Activated CD8-positive, alpha-beta T cell treated with anti-CD3 and anti-CD28 coated beads, Interleukin-2, amount 10 ng/mL, durations not matched to agents 7 days and 5 days (primary cell): ENCODE results near the gene ITFG2. TPM values are rescaled to one million over a fixed set of nuclear protein-coding genes. Genes with fewer than 3 reads are reported as not detected.

Source experiments
- ATAC-seq: fragments of 150-1000 bp; cut with Tn5 transposase; one replicate; pipeline ENCODE4 v1.10.0; 2021; ENCODE audit warnings: moderate library complexity
- CTCF ChIA-PET: fragments of 350-600 bp; sonication (Branson Sonifier 250); formaldehyde crosslinking; loops from one replicate; lab custom pipeline; 2021; ENCODE audit warnings: antibody characterized with exemption; lab: Charles Lee
- POLR2A ChIA-PET: fragments of 350-600 bp; sonication (Branson Sonifier 250); formaldehyde crosslinking; loops from one replicate; lab custom pipeline; 2021; ENCODE audit warnings: antibody characterized with exemption; lab: Charles Lee
- DNase-seq: peaks from one replicate; pipeline ENCODE4 v3.0.0-alpha.2; 2020
- H3K27ac Mint-ChIP-seq: one replicate; pipeline ENCODE4 v1.8.0; 2021; ENCODE audit warnings: mild to moderate bottlenecking, mixed read lengths
- H3K27me3 Mint-ChIP-seq: one replicate; pipeline ENCODE4 v1.8.0; 2021; ENCODE audit warnings: low read depth, mixed read lengths
- H3K36me3 Mint-ChIP-seq: one replicate; pipeline ENCODE4 v1.8.0; 2021; ENCODE audit warnings: low read depth, mixed read lengths
- H3K4me1 Mint-ChIP-seq: one replicate; pipeline ENCODE4 v1.8.0; 2021; ENCODE audit warnings: low read depth, mixed read lengths
- H3K4me3 Mint-ChIP-seq: one replicate; pipeline ENCODE4 v1.8.0; 2021; ENCODE audit warnings: mild to moderate bottlenecking, mixed read lengths
- H3K9me3 Mint-ChIP-seq: one replicate; pipeline ENCODE4 v1.8.0; 2022; ENCODE audit warnings: mixed read lengths; ENCODE audit not compliant: insufficient read depth
- total RNA-seq, 2 experiments: library from RNA; stranded (reverse); gene quantifications; one replicate each; pipeline ENCODE4 v1.2.3, GENCODE V29; 2021

The ITFG2 gene
- total RNA-seq, 2 experiments from 2014 or later, result 42.3 to 44.5 TPM

DNA sequence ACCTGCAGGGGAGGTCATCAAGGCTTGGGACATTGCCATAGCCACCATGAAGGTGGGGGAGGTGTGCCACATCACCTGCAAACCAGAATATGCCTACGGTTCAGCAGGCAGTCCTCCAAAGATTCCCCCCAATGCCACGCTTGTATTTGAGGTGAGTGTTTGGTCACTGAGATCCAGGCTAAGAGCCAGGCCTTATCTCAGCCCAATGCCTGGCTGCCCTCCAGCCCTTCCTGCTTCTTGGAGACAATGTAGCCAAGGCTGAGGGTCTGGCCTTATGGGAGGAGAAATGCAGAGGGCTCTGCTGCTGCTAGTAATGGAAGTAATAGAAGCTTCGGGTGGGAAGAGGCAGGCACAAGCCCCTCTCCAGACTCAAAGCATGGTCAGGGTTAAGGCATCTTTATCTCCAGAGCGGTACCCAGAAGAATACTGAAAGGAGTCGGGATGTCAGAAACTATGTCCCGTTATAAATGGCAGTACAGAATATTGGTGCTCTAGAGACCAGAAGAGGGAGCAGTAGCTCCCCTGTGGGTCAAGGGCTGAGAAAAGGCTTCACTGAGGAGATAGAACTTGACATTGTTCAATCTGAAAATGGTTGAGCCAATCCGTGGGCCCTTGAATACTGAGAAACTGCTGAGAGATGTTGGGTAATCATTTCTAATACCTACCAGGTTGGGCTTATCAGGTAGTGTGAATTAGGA, 14.6 kb upstream of the ITFG2 start:
- Mint-ChIP-seq H3K27ac (no peak overlapping the region), H3K36me3 (peaks cover 61% of the 10 kb centered on the region), H3K9me3 (no peaks in the 10 kb centered on the region), H3K27me3 (peaks cover 1% of the 10 kb centered on the region), H3K4me3 (no peak overlapping the region), H3K4me1 (peaks cover 22% of the 10 kb centered on the region)
- DNase-seq (no peak), ATAC-seq (no peak)
- ChIA-PET CTCF (interaction anchor here (1.0 to 2.4 kb wide), 2 partner anchors 14 to 115 kb away, joined by 3 to 10 read pairs; no protein-coding TSS in a partner anchor), POLR2A (no interaction called here)

GRCh38 chr12:2800046-2800570, 12.4 kb upstream of the ITFG2 start:
- DNase-seq (no peak), ATAC-seq (no peak)
- H3K36me3 Mint-ChIP-seq, result peaks cover 78% of the 10 kb centered on the region
- H3K27ac Mint-ChIP-seq, result no peak overlapping the region
- peaks cover 16% of the 10 kb centered on the region for H3K4me1 Mint-ChIP-seq
- ChIA-PET POLR2A (interaction anchor here (0.9 to 1.6 kb wide), 2 partner anchors 77 to 109 kb away, joined by 3 to 4 read pairs; partner anchors contain the start of genes FOXM1 and RHNO1), CTCF (interaction anchor here (2.4 kb wide), 1 partner anchor 117 kb away, joined by 10 read pairs; no protein-coding TSS in a partner anchor)
- H3K27me3 Mint-ChIP-seq, result no peaks in the 10 kb centered on the region
- no peak overlapping the region for H3K4me3 Mint-ChIP-seq
- H3K9me3 Mint-ChIP-seq, result no peaks in the 10 kb centered on the region

DNA sequence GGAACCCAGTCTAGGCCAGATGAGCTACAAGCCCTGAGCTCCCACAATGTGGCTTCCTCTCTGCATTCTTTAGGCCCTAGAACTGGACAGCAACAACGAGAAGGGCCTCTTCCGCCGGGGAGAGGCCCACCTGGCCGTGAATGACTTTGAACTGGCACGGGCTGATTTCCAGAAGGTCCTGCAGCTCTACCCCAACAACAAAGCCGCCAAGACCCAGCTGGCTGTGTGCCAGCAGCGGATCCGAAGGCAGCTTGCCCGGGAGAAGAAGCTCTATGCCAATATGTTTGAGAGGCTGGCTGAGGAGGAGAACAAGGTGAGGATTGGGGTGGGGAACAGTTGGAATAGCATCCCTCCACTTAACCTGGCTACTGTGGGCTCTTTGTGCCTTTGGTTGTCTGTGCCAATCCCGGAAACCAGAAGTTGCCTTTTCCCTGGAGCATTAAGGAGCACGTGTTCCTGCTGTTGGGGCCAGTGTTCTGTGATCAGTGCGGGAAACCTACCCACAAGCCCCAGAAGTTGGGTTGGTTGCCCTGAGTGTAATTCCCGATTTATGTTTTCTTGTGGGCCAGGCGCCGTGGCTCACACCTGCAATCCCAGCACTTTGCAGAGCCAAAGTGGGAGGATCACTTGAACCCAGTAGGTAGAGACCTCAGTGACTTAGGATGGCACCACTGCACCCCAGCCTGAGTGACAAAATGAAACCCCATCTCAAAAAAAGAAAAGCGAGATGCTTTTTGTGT, 11.3 kb upstream of the ITFG2 start:
- CTCF ChIA-PET, result interaction anchor here (2.4 kb wide), 1 partner anchor 118 kb away, joined by 10 read pairs; no protein-coding TSS in a partner anchor
- POLR2A ChIA-PET, result interaction anchor here (0.9 to 1.6 kb wide), 2 partner anchors 76 to 110 kb away, joined by 3 to 4 read pairs; partner anchors contain the start of genes FOXM1 and RHNO1
- H3K4me1 Mint-ChIP-seq, result peaks cover 15% of the 10 kb centered on the region
- no peaks in the 10 kb centered on the region for H3K9me3 Mint-ChIP-seq
- H3K27me3 Mint-ChIP-seq, result no peaks in the 10 kb centered on the region
- peaks cover 84% of the 10 kb centered on the region for H3K36me3 Mint-ChIP-seq
- no peak overlapping the region for H3K27ac Mint-ChIP-seq
- H3K4me3 Mint-ChIP-seq, result no peak overlapping the region
- ATAC-seq, result no peak
- DNase-seq, result no peak

DNA sequence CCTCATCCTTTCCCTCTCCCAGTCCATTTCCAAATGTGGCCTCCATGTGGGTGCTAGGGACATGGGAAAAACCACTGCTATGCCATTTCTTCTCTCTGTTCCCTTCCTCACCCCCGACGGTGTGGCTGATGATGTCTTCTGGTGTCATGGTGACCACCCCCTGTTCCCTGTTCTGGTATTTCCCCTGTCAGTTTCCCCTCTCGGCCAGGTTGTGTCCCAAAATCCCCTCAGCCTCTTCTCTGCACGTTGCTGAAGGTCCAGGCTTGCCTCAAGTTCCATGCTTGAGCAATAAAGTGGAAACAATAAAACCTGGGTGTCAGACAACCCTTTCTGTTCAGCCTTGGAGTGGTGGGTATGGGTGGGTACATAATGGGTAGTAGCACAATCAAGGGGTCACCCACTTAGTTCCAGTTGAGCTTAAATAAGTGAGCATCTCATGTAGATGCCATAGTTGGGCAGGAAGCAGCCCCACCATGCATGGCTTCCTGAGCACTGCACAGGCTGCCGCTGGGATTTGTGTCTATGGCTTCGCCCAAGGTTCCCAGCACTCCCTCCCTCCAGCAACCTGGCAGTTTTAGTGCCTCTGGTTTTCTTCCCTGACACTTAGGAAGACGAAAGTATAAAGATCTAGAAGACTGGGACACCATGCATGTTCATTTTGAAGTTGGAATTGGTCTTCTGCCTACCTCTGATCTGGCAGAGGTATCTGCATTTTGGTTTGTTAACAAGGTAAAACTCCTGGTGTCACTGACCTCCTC, 8.7 kb upstream of the ITFG2 start:
- H3K4me1 Mint-ChIP-seq, result peaks cover 2% of the 10 kb centered on the region
- no peaks in the 10 kb centered on the region for H3K27me3 Mint-ChIP-seq
- ChIA-PET CTCF (interaction anchor here (1.5 kb wide), 1 partner anchor 9 kb away, joined by 4 read pairs; the partner anchor contains the start of gene ITFG2), POLR2A (no interaction called here)
- no peak for ATAC-seq
- H3K27ac Mint-ChIP-seq, result no peak overlapping the region
- H3K36me3 Mint-ChIP-seq, result peaks cover 61% of the 10 kb centered on the region
- no peak overlapping the region for H3K4me3 Mint-ChIP-seq
- DNase-seq, result no peak
- H3K9me3 Mint-ChIP-seq, result no peaks in the 10 kb centered on the region

- Mint-ChIP-seq H3K9me3 (no peaks in the 10 kb centered on the region), H3K36me3 (peaks cover 53% of the 10 kb centered on the region), H3K4me1 (peaks cover 2% of the 10 kb centered on the region), H3K27ac (no peak overlapping the region), H3K27me3 (no peaks in the 10 kb centered on the region), H3K4me3 (no peak overlapping the region)
- ATAC-seq (no peak), DNase-seq (no peak)
- ChIA-PET CTCF (interaction anchor here (1.5 kb wide), 1 partner anchor 8 kb away, joined by 4 read pairs; the partner anchor contains the start of gene ITFG2), POLR2A (no interaction called here)
These were observed 7.9 kb upstream of the ITFG2 start for GRCh38 chr12:2804393-2805142.

DNA sequence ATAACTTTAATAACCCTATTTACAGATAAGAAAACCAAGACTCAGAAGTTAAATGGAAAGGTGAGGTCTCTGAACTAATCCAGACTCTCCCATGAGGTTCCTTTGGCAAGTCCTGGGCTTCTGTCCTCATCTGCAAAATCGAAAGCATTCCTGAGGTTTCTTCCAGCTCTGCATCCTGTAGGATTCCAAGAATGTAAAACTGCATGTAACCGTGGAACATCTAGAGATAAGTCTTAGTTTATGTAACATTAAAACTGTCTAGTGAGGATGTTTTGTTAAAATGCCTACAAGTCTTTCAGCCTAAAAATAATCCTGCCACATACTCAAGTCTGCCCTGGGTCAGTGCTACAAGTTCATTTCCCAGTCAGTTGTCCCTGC, 7.3 kb upstream of the ITFG2 start:
- ATAC-seq (no peak), DNase-seq (no peak)
- Mint-ChIP-seq H3K36me3 (peaks cover 48% of the 10 kb centered on the region), H3K4me1 (peaks cover 2% of the 10 kb centered on the region), H3K27me3 (no peaks in the 10 kb centered on the region), H3K9me3 (no peaks in the 10 kb centered on the region), H3K27ac (no peak overlapping the region), H3K4me3 (no peak overlapping the region)
- CTCF ChIA-PET, result interaction anchor here (1.5 kb wide), 1 partner anchor 8 kb away, joined by 4 read pairs; the partner anchor contains the start of gene ITFG2
- POLR2A ChIA-PET, result no interaction called here

DNA sequence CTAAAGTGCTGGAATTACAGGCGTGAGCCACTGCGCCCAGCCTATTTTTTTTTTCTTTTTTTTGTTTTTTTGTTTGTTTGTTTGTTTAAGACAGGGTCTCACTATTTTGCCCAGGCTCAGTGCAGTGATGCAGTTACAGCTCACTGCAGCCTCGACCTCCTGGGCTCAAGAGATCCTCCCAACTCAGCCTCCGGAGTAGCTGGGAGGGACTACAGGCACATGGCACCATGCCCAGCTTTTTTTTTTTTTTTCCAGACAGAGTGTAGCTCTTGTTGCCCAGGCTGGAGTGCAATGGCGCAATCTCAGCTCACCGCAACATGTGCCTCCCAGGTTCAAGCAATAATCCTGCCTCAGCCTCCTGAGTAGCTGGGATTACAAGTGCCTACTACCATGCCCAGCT, 5.8 kb upstream of the ITFG2 start:
- no peak overlapping the region for H3K4me3 Mint-ChIP-seq

DNA sequence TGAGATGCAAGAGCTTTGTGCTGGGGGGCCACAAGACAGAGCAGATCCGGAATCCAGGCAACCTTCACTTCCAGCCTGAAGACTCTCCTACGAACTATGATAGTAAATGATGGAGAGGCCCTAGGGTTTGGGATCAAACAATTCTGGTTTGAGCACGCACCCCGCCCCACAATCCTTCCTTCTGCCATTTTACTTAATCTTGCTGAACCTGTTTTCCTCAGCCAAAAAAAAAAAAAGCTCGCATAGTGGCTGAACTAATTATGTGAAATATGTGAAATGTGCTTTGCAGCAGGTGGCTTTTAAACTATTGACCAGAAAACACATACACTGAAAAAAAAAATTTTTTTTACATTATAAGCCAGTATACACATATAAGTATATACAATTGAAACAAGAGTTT, 667 bp upstream of the ITFG2 start:
- DNase-seq (no peak), ATAC-seq (no peak)
- ChIA-PET POLR2A (interaction anchor here (0.6 to 3.2 kb wide), 2 partner anchors 16 to 23 kb away, joined by 3 to 12 read pairs; no protein-coding TSS in a partner anchor), CTCF (no interaction called here)
- no peak overlapping the region for H3K27ac Mint-ChIP-seq
- H3K27me3 Mint-ChIP-seq, result no peaks in the 10 kb centered on the region
- H3K36me3 Mint-ChIP-seq, result peaks cover 7% of the 10 kb centered on the region
- peaks cover 27% of the 10 kb centered on the region for H3K4me1 Mint-ChIP-seq
- H3K9me3 Mint-ChIP-seq, result no peaks in the 10 kb centered on the region
- H3K4me3 Mint-ChIP-seq, result peak overlapping the region; percentile 98

More for the DNA sequence above, 5.8 kb upstream of the ITFG2 start:
- CTCF ChIA-PET, result no interaction called here
- Mint-ChIP-seq H3K9me3 (no peaks in the 10 kb centered on the region), H3K27ac (no peak overlapping the region), H3K27me3 (no peaks in the 10 kb centered on the region), H3K4me1 (peaks cover 5% of the 10 kb centered on the region), H3K36me3 (peaks cover 35% of the 10 kb centered on the region)
- POLR2A ChIA-PET, result no interaction called here
- DNase-seq (no peak), ATAC-seq (no peak)

- peaks cover 27% of the 10 kb centered on the region for H3K4me1 Mint-ChIP-seq
- DNase-seq (peak; percentile 75), ATAC-seq (peak; percentile 37)
- peak overlapping the region; percentile 99 for H3K27ac Mint-ChIP-seq
- POLR2A ChIA-PET, result interaction anchor here (0.5 to 3.2 kb wide), 8 partner anchors 18 to 959 kb away, joined by 3 to 12 read pairs (median 3); partner anchors contain the start of genes FKBP4, FOXM1 and RHNO1
- H3K27me3 Mint-ChIP-seq, result no peaks in the 10 kb centered on the region
- H3K9me3 Mint-ChIP-seq, result no peaks in the 10 kb centered on the region
- peaks cover 21% of the 10 kb centered on the region for H3K36me3 Mint-ChIP-seq
- peak overlapping the region; percentile 98 for H3K4me3 Mint-ChIP-seq
- CTCF ChIA-PET, result interaction anchor here (0.7 to 2.2 kb wide), 14 partner anchors 9 to 130 kb away, joined by 3 to 11 read pairs (median 4); no protein-coding TSS in a partner anchor
These were observed 1.0 kb downstream of the ITFG2 start for GRCh38 chr12:2813214-2814185.

DNA sequence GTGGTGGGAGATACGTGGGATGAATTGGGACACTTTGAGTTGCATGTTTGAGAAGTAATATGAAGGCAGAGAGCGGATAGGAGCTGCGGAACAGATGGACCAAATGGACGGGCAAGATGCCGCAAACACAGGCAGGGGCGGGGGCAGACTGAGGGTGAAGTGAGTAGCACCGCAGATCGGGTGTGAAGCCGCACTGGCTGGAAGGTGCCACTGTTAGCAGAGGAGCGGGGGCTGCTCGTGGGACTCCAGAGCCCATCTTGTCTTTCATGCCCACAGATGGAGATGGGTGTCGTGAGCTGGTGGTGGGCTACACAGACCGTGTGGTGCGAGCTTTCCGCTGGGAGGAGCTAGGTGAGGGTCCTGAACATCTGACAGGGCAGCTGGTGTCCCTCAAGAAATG, 7.3 kb downstream of the ITFG2 start:
- CTCF ChIA-PET, result no interaction called here
- Mint-ChIP-seq H3K27ac (no peak overlapping the region), H3K4me3 (no peak overlapping the region), H3K9me3 (no peaks in the 10 kb centered on the region), H3K27me3 (no peaks in the 10 kb centered on the region), H3K4me1 (peaks cover 8% of the 10 kb centered on the region), H3K36me3 (peaks cover 53% of the 10 kb centered on the region)
- POLR2A ChIA-PET, result interaction anchor here (1.0 kb wide), 1 partner anchor 79 kb away, joined by 3 read pairs; no protein-coding TSS in a partner anchor
- DNase-seq, result no peak
- ATAC-seq, result no peak
